HepG2 (cell line): ENCODE results near the gene NUP85. TPM values are rescaled to one million over a fixed set of nuclear protein-coding genes. Genes with fewer than 3 reads are reported as not detected.

Experiments used
- CREM ChIP-seq, 2 experiments: sonication (generic) in 1 of 2; formaldehyde crosslinking in 1 of 2; IDR thresholded peaks; 2 replicates each; pipeline versions ENCODE4 v1.4.0 to v1.6.1; 2016 to 2020; ENCODE audit warnings: antibody characterized with exemption in 1 of 2, mild to moderate bottlenecking in 1 of 2, missing genetic modification reagents in 1 of 2
- IKZF1 ChIP-seq: fragments of 450-650 bp; IDR thresholded peaks from 2 replicates; pipeline ENCODE4 v1.7.1; 2016
- MAFF ChIP-seq: IDR thresholded peaks from 2 replicates; pipeline ENCODE4 v1.6.1; 2011; ENCODE audit warnings: low read depth, low read length, improper control_type of control experiment
- MED8 ChIP-seq: sonication (generic); formaldehyde crosslinking; IDR thresholded peaks from 2 replicates; pipeline ENCODE4 v1.8.1; 2023; ENCODE audit warnings: mild to moderate bottlenecking, missing genetic modification reagents; ENCODE audit not compliant: insufficient replicate concordance
- NCOA1 ChIP-seq: sonication (generic); formaldehyde crosslinking; IDR thresholded peaks from 2 replicates; pipeline ENCODE4 v1.9.0; 2021; ENCODE audit warnings: missing genetic modification reagents
- SCMH1 ChIP-seq: sonication (generic); formaldehyde crosslinking; IDR thresholded peaks from 2 replicates; pipeline ENCODE4 v1.9.0; 2021; ENCODE audit warnings: missing genetic modification reagents, mild to moderate bottlenecking, borderline replicate concordance
- SMAD3 ChIP-seq: sonication (generic); formaldehyde crosslinking; IDR thresholded peaks from 2 replicates; pipeline ENCODE4 v1.4.0; 2020; ENCODE audit warnings: missing genetic modification reagents
- ZBTB37 ChIP-seq: sonication (generic); formaldehyde crosslinking; IDR thresholded peaks from 2 replicates; pipeline ENCODE4 v1.4.0; 2020; ENCODE audit warnings: mild to moderate bottlenecking, missing genetic modification reagents
- ZFP1 ChIP-seq: IDR thresholded peaks from 2 replicates; pipeline ENCODE4 v1.6.1; 2016
- ZFX ChIP-seq: sonication (generic); formaldehyde crosslinking; IDR thresholded peaks from 2 replicates; pipeline ENCODE4 v1.4.0; 2020; ENCODE audit warnings: mild to moderate bottlenecking, low read depth, missing genetic modification reagents, moderate library complexity
- ZIK1 ChIP-seq: sonication (generic); formaldehyde crosslinking; IDR thresholded peaks from 2 replicates; pipeline ENCODE4 v1.5.0; 2020; ENCODE audit warnings: mild to moderate bottlenecking, low read depth, missing genetic modification reagents, borderline replicate concordance
- ZMYM4 ChIP-seq: sonication (generic); formaldehyde crosslinking; IDR thresholded peaks from 2 replicates; pipeline ENCODE4 v1.8.1; 2023; ENCODE audit warnings: mild to moderate bottlenecking, missing genetic modification reagents
- ZNF224 ChIP-seq: sonication (generic); formaldehyde crosslinking; IDR thresholded peaks from 2 replicates; pipeline ENCODE4 v1.5.0; 2020; ENCODE audit warnings: mild to moderate bottlenecking, missing genetic modification reagents
- ZNF3 ChIP-seq: IDR thresholded peaks from 2 replicates; pipeline ENCODE4 v1.7.0; 2017; ENCODE audit warnings: inconsistent platforms
- ZNF530 ChIP-seq: sonication (generic); formaldehyde crosslinking; IDR thresholded peaks from 2 replicates; pipeline ENCODE4 v1.5.0; 2020; ENCODE audit warnings: low read depth, mild to moderate bottlenecking, missing genetic modification reagents
- ZNF776 ChIP-seq: sonication (generic); formaldehyde crosslinking; IDR thresholded peaks from 2 replicates; pipeline ENCODE4 v1.4.0; 2020; ENCODE audit warnings: mild to moderate bottlenecking, missing genetic modification reagents
- ZNF790 ChIP-seq: sonication (generic); formaldehyde crosslinking; IDR thresholded peaks from 2 replicates; pipeline ENCODE4 v1.8.0; 2022; ENCODE audit warnings: missing genetic modification reagents, mild to moderate bottlenecking, borderline replicate concordance
- polyA plus RNA-seq, 8 experiments: library from polyadenylated mRNA; depleted of rRNA in 3 of 8; stranded (reverse) in 7 of 8; unstranded in 1 of 8; fragments of >200 nt; fragmentation: Illumina TruSeq in 4 of 8; extraction: Trizol in 4 of 8; gene quantifications; 2 replicates each; pipeline versions ENCODE4 v1.2.1 to v1.2.3, GENCODE V29; 2011 to 2016; ENCODE audit warnings: low read depth in 4 of 8, missing spikeins in 1 of 8, mixed read lengths in 1 of 8; ENCODE audit not compliant: insufficient read depth in 1 of 8
- total RNA-seq, 5 experiments: library from RNA; depleted of rRNA; stranded (reverse); fragments of >200 nt; fragmentation: Illumina TruSeq; extraction: Trizol; gene quantifications; 2 replicates each; pipeline ENCODE4 v1.2.3, GENCODE V29; 2016; ENCODE audit warnings: low read depth in 1 of 5
- TF ChIP-seq, protein P1 (sequence below), 2 experiments: sonication (generic) in 1 of 2; formaldehyde crosslinking in 1 of 2; IDR thresholded peaks; 2 replicates each; pipeline versions ENCODE4 v1.6.1 to v1.9.0; 2014 to 2022; ENCODE audit warnings: antibody characterized with exemption in 1 of 2, borderline replicate concordance in 1 of 2, inconsistent platforms in 1 of 2, low read depth in 1 of 2, missing genetic modification reagents in 1 of 2

NUP85 gene
- total and polyA plus RNA-seq, 2 of the 13 experiments (the other 11 are each of a cell fraction or from before 2014, with no cell fraction given): 89.1 to 124 TPM

DNA sequence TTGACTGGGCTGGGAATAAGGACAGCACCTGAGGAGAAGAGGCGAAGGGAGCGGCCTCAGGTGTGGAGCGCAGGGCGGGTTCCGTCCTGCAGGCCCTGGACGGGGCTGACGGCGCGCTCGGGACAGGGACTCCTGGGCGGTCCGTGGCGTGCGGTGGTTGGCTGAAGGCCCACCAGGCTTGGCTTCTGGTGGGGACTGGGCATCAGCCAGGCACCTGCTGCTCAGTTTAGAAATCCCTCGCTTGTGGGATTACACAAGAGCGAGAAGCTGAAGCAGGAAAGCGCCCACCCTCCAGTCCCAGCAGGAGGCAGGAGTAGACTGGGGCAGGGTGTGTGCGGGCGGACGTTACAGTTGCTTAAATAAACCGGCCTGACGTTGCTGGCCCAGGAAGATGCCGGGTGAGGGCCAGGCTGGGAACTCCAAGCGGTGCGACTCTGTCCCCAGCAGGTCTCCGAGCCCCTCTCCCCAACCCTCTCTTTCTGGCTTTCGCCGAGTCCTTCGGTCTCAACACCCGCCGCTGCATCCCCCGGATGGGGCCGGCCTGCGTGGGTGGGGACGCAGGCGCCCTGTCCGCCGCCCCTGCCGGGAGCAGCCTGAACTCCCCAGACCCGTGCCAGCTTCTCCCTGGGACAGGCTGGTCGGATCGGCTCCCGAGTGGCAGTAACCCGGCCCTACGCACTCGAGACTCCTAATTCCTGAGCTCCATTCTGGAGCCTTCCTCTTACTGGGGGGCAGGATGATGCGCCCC is 64.9 kb downstream of the NUP85 start (continued):
- TF ChIP-seq ZNF790 (CRISPR knock-in tag): 0 out of 2 replicates have a peak, but pooled peaks have one; percentile 85
- TF ChIP-seq MAFF: no peak
- TF ChIP-seq ZNF224 (CRISPR knock-in tag): peak; percentile 53; the same call in 1 of the 2 replicates
- TF ChIP-seq ZNF3 (CRISPR knock-in tag): no peak
- peak; percentile 63; the same call in 1 of the 2 replicates for TF ChIP-seq SMAD3 (CRISPR knock-in tag)
- no peak for TF ChIP-seq NCOA1 (CRISPR knock-in tag)
- no peak for TF ChIP-seq IKZF1
- no peak for TF ChIP-seq ZBTB37
- TF ChIP-seq SCMH1 (CRISPR knock-in tag): no peak
- TF ChIP-seq ZIK1: no peak
- 0 out of 2 replicates have a peak, but pooled peaks have one; percentile 50 for TF ChIP-seq ZMYM4
- TF ChIP-seq, protein P1, sequence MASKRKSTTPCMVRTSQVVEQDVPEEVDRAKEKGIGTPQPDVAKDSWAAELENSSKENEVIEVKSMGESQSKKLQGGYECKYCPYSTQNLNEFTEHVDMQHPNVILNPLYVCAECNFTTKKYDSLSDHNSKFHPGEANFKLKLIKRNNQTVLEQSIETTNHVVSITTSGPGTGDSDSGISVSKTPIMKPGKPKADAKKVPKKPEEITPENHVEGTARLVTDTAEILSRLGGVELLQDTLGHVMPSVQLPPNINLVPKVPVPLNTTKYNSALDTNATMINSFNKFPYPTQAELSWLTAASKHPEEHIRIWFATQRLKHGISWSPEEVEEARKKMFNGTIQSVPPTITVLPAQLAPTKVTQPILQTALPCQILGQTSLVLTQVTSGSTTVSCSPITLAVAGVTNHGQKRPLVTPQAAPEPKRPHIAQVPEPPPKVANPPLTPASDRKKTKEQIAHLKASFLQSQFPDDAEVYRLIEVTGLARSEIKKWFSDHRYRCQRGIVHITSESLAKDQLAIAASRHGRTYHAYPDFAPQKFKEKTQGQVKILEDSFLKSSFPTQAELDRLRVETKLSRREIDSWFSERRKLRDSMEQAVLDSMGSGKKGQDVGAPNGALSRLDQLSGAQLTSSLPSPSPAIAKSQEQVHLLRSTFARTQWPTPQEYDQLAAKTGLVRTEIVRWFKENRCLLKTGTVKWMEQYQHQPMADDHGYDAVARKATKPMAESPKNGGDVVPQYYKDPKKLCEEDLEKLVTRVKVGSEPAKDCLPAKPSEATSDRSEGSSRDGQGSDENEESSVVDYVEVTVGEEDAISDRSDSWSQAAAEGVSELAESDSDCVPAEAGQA (IDR thresholded peaks at IDR 0.05; ENCODE audit: low read depth): 0 out of 2 replicates have a peak, but pooled peaks have one; percentile 7
- TF ChIP-seq, protein P1 (CRISPR knock-in tag; IDR thresholded peaks at IDR 0.05; ENCODE audit: borderline replicate concordance): no peak
- no peak for TF ChIP-seq ZFP1
- TF ChIP-seq ZNF530 (CRISPR knock-in tag): no peak
- no peak for TF ChIP-seq CREM (IDR thresholded peaks at IDR 0.05)
- TF ChIP-seq CREM (CRISPR knock-in tag; IDR thresholded peaks at IDR 0.05): 0 out of 2 replicates have a peak, but pooled peaks have one; percentile 9
- TF ChIP-seq ZFX (CRISPR knock-in tag): peak; percentile 78; the same call in 1 of the 2 replicates
- TF ChIP-seq ZNF776: peak; percentile 54; the same call in 1 of the 2 replicates
- no peak for TF ChIP-seq MED8
